ENCODE results near the gene WNT7A. TPM values are rescaled to one million over a fixed set of nuclear protein-coding genes. Genes with fewer than 3 reads are reported as not detected.

The WNT7A gene
- total RNA-seq, 3 donors from 2014 or later, result not detected

DNA sequence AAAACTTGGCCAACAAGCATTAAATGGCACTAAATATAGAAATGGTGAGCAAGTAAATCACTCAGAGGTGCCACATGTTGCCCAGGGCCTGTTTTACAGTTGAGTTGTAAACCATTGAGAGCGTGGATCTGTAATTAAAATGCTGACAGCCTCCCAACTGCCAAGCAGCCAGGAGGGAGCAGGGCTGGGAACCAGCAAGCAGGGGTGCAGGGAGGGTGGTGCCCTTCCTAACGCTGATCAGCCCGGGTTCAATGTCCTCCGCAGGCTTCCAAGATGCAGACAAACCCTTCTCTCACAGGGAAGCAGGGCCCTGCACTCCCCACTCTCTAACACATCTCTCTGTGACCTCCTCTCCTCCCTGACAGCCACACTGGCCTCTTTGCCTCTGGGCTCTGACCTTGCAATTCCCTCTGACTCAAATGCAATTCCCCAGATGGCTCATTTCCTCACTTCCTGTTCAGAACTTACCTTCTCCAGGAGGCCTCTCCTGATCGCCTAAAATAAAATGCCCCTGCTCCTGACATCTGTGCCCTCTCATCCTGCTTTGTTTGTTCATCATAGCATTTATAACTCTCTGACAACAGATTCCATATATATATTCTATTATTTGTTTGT, 40.0 kb downstream of the WNT7A start:
- TF ChIP-seq POLR2A (IDR thresholded peaks at IDR 0.05), result no peak
- TF ChIP-seq, protein P1, sequence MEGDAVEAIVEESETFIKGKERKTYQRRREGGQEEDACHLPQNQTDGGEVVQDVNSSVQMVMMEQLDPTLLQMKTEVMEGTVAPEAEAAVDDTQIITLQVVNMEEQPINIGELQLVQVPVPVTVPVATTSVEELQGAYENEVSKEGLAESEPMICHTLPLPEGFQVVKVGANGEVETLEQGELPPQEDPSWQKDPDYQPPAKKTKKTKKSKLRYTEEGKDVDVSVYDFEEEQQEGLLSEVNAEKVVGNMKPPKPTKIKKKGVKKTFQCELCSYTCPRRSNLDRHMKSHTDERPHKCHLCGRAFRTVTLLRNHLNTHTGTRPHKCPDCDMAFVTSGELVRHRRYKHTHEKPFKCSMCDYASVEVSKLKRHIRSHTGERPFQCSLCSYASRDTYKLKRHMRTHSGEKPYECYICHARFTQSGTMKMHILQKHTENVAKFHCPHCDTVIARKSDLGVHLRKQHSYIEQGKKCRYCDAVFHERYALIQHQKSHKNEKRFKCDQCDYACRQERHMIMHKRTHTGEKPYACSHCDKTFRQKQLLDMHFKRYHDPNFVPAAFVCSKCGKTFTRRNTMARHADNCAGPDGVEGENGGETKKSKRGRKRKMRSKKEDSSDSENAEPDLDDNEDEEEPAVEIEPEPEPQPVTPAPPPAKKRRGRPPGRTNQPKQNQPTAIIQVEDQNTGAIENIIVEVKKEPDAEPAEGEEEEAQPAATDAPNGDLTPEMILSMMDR (IDR thresholded peaks at IDR 0.05), result no peak
- Histone ChIP-seq H3K4me3 (no peak overlapping the region), H3K36me3 (no peaks in the 10 kb centered on the region), H3K27ac (no peak overlapping the region), H3K4me1 (no peaks in the 10 kb centered on the region), H3K9me3 (no peaks in the 10 kb centered on the region), H3K27me3 (peaks cover 0 to 25% of the 10 kb centered on the region in 2 donors)
- intact Hi-C loops (cut with DNase I; ENCODE audit: low total_unique reads), result no loop called here
- no peak for DNase-seq (ENCODE audit: low spot score in 2 of 2)

DNA sequence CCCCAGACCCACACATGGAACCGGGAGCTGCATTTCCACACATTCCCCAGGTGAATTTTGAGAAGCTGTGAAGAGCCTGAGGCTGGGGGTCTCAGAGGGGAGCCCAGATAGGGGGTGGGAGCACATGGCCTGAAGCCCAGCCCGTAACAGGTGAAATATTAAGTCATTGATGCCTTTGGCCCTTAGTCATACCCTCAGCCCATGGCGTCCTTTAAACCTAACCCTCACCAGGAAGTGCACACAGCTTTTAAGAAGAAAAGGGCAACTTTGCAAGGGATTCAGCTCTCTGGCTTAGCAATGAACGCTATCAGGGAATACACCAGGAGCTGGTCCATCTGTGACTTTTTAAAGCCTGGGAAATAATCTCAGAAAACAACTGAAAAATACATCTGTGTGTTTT, 40.6 kb downstream of the WNT7A start:
- Histone ChIP-seq H3K36me3 (no peaks in the 10 kb centered on the region), H3K27ac (no peak overlapping the region), H3K27me3 (peaks cover 0 to 26% of the 10 kb centered on the region in 2 donors), H3K4me1 (no peaks in the 10 kb centered on the region), H3K9me3 (no peaks in the 10 kb centered on the region), H3K4me3 (no peak overlapping the region)
- TF ChIP-seq POLR2A (IDR thresholded peaks at IDR 0.05) (no peak), POLR2AphosphoS5 (IDR thresholded peaks at IDR 0.05) (no peak)
- TF ChIP-seq, protein P1 (IDR thresholded peaks at IDR 0.05), result no peak
- intact Hi-C loops (cut with DNase I; ENCODE audit: low total_unique reads), result no loop called here
- DNase-seq (ENCODE audit: low spot score in 2 of 2), result no peak

DNA sequence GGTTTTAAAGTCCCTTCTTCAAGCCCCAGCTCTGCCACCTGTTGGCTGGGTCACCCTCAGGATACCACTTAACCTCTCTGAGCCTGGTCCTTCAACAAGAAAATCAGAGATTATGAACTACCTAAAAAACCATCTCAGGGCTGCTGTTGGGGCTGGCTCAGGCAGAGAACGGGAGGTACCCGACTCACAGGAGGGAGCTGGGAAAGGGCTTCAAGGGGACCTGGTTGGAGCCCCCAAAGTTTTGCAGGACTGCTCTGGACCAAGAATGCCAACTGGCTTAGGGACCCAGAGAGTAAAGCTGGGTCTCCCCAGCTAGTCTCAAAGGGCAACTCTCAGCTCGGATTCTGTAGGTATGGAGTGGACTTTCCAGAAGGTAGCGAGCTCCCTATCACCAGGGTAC, 41.5 kb downstream of the WNT7A start:
- TF ChIP-seq, protein P1 (IDR thresholded peaks at IDR 0.05), result no peak
- TF ChIP-seq POLR2AphosphoS5 (IDR thresholded peaks at IDR 0.05) (no peak), POLR2A (IDR thresholded peaks at IDR 0.05) (no peak)
- peaks cover 0 to 23% of the 10 kb centered on the region in 2 donors for H3K27me3 ChIP-seq
- no peaks in the 10 kb centered on the region for H3K9me3 ChIP-seq
- no peak for DNase-seq (ENCODE audit: low spot score in 2 of 2)
- intact Hi-C loops (cut with DNase I; ENCODE audit: low total_unique reads), result no loop called here
- H3K4me1 ChIP-seq, result no peaks in the 10 kb centered on the region
- no peak overlapping the region for H3K4me3 ChIP-seq
- no peak overlapping the region for H3K27ac ChIP-seq
- H3K36me3 ChIP-seq, result no peaks in the 10 kb centered on the region

- intact Hi-C loops (cut with DNase I; ENCODE audit: low total_unique reads), result no loop called here
- peaks cover 0 to 22% of the 10 kb centered on the region in 2 donors for H3K27me3 ChIP-seq
- no peak for DNase-seq (ENCODE audit: low spot score in 2 of 2)
- no peak overlapping the region for H3K4me3 ChIP-seq
- TF ChIP-seq, protein P1 (IDR thresholded peaks at IDR 0.05), result no peak
- TF ChIP-seq POLR2A (IDR thresholded peaks at IDR 0.05), result no peak
- no peak for TF ChIP-seq POLR2AphosphoS5 (IDR thresholded peaks at IDR 0.05)
- H3K9me3 ChIP-seq, result no peaks in the 10 kb centered on the region
- H3K27ac ChIP-seq, result no peak overlapping the region
- H3K4me1 ChIP-seq, result no peaks in the 10 kb centered on the region
- no peaks in the 10 kb centered on the region for H3K36me3 ChIP-seq
Measured at GRCh38 chr3:13837751-13838150, 42.1 kb downstream of the WNT7A start.

DNA sequence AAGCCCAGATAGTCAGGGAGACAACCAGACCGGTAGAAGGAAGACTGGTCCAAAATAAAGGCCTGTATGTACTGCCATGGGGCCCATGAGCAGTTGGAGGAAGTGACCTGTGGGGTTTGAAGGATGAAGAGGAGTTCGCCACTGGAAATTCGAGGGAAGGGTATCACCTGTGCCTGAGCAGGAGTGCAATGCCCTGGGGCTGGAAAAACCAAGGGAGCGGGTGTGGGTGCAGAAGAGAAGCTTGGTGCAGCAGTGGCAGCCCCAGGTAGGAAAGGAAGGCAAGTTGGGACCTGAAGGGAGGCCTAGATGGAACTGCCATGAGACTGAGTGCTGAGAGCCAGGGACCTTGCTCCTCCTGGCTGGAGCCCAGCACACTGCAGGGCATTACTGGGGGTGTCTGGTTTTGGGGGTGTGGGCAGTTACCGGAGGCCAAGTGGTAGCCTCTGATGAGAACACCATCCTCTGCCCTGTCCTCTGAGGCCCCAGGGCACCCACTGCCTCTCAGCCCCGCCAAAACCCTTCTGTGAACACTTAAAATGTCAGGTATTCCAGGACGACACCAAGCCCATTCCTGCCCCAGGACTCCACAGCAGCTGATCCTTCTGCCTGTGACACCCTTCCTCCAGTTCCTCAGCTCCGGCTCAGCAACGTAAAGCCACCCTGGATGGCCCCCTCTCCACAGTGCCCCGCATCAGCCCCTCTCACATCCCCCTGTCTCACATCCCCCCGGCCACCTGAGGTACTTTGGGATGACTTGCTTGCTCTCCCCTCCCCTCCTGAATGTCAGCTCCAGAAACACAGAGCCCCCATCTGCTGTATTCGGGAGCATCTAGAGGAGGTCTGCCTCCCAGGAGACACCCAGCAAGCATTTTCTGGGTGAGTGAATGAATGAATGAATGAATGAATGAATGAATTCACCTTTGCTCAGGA, 42.9 kb downstream of the WNT7A start:
- Histone ChIP-seq H3K4me3 (no peak overlapping the region), H3K9me3 (no peaks in the 10 kb centered on the region), H3K27ac (no peak overlapping the region), H3K27me3 (peaks cover 0 to 17% of the 10 kb centered on the region in 2 donors), H3K36me3 (no peaks in the 10 kb centered on the region), H3K4me1 (no peaks in the 10 kb centered on the region)
- TF ChIP-seq, protein P1 (IDR thresholded peaks at IDR 0.05), result no peak
- no peak for TF ChIP-seq POLR2A (IDR thresholded peaks at IDR 0.05)
- DNase-seq (ENCODE audit: low spot score in 2 of 2), result no peak
- intact Hi-C loops (cut with DNase I; ENCODE audit: low total_unique reads), result no loop called here

Measured in breast epithelium (tissue), 4 donors.